ENCODE results near the gene CDK5.

Gene CDK5

DNA sequence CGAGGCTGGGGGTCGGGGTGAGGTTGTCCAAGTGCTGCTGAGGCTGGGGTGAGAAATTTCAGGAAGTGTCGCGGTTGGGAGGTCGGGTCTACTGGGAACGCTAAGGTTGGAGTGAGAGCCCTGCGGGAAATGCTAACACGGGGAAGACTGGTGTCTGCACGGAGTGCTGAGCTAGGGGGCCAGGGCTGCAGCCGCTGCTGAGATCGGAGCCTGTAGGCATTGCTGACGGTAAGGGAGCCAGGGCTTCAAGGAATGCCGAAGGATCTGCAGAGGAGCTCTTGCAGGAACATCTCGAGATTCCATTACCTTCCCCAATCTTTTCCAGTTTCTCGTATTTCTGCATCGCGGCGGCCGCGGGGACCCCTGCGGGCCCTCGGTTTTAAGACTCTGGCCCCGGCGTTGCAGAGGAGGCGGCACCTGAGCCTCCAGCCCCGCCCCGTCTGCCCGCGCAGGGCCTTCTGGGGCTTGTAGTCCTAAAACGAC lies at the start of gene CDK5:
CDK5 (minus strand) TSS at position 392 of the 483 bp plus-strand sequence; CDS start at position 343, 49 bp downstream.
- DNase-seq (ENCODE audit: low read depth in 3 of 3), result no peak

GRCh38 chr7:151104411-151105235 lies 46.9 kb upstream of the CDK5 start:
- no peak for DNase-seq (ENCODE audit: low read depth in 3 of 3)

DNA sequence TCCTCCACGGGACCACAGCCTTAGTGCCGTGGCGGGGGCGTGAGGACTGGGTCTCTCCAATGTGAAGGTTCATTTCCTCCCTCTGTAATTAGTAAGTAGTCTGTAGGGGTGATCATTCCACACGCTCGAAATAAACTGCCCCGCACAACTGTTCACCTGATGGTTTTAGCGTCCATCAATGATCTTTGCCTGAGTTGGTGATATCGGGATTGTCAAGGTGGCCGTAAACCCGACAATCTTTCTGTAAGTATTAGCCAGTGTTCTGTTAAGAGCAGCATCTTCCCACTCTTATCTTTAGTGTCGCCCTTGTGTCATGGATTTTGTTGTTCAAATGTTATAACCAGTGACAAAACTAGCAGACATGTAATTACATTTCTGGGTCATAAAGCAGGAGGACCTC lies 46.3 kb upstream of the CDK5 start:
- DNase-seq (ENCODE audit: low read depth in 3 of 3), result no peak

DNA sequence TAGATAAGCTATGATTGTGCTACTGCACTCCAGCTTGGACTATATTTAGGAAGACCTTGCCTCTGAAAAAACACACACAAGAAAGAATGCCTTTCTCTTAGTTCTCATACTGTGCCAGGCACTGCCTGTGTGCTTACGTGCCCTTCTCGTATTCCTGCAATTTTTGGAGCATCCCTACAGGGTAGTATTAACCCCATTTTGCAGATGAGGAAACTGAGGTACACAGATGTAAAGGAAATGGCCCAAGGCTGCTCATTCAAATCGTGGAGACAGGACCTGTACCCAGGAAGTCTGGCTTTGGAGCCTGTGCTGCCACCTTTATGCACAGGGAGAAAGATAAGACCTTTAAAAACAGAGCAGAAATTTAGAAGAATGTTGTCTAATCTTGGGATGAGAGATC lies 45.3 kb upstream of the CDK5 start:
- no peak for DNase-seq (ENCODE audit: low read depth in 3 of 3)

- DNase-seq (ENCODE audit: low read depth in 3 of 3), result no peak
Measured at GRCh38 chr7:151101621-151102396, 44.1 kb upstream of the CDK5 start.

DNA sequence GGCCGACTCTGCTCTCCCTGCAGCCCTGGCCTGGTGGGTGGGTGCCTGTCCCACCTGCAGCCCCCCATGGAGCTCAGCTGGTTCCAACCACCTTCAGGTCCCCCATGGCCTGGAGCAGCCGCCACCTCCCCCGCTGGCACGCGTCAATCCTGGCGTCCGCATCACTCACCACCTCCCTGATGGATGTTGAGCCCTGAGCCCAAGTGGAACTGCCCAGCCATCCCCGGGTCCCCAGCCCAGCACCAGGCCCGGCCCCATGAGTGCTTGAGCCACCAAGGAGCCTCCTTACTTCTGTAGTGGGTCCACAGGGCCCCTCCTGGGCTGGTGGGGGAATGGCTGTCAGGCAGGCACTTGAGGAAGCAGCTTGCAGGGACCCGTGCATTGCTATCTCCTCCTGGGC lies 43.2 kb upstream of the CDK5 start:
- DNase-seq (ENCODE audit: low read depth in 3 of 3), result no peak

DNA sequence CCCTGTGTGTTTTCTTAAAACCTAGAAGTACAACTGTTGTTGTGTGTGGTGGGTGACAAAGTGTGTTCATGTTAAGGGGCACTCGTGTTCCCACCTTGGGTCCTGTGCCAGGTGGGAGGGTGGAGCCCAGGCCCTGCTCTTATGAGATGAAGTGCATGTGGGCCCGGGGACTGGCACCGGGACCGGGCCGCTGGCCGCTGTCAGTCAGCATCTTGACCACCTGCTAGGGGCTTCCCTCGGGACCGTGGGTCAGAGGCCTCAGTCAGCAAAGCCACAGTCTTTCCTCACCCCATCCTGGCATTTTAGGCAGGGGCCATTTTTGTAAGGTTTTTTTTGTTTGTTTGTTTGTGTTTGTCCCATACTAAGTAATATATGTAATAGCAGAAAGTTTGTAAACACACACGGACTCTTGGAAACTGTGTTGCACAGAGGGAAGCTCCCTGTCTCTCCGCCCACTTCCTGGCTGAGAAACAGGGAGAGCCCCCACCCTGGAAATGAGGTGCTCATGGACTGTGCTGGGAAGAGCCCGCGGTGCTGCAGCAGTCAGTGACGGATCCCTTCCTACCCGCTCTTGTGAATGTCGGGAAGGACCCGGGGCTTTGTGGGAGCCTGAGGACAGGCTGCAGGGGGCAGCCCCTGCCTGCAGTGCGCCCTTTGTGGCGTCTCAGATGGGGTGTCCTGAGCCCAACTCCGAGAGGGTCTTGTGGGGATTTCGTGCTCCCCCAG lies 42.0 kb upstream of the CDK5 start:
- no peak for DNase-seq (ENCODE audit: low read depth in 3 of 3)

DNA sequence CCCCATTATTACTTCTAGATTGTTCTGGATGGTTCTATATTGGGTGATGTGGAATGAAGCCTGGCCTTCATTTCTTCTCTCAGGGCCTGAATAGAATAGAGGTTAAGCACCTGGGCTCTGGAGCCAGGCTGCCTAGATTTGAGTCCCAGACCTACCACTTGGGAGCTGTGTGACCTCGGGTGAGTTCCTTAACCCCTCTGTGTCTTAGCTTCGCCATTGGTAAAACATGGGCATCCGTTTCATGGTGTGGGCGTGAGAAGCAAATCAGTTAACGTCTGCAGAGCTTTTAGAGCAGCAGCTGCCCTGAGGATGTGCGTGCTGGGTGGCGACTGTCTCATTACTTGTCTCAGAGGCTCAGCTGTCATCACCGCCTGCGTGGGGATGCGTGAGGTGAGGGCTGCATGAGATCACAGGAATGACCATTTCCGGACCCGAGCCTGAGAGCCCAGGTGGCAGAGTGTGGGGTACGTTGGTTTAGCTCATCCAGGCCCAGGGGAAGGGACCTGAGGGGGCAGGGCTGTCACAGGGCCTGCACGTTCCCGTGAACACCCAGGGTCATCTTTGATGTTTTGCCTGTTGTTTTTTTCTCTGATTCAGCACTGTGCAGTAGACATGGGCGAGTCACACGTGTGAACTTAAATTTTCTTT lies 38.3 kb upstream of the CDK5 start:
- no peak for DNase-seq (ENCODE audit: low read depth in 3 of 3)

GRCh38 chr7:151095123-151095797 lies 37.6 kb upstream of the CDK5 start:
- no peak for DNase-seq (ENCODE audit: low read depth in 3 of 3)

- no peak for DNase-seq (ENCODE audit: low read depth in 3 of 3)
Measured at GRCh38 chr7:151094675-151095074, 37.0 kb upstream of the CDK5 start.

GRCh38 chr7:151093748-151094147 lies 36.1 kb upstream of the CDK5 start:
- no peak for DNase-seq (ENCODE audit: low read depth in 3 of 3)

DNA sequence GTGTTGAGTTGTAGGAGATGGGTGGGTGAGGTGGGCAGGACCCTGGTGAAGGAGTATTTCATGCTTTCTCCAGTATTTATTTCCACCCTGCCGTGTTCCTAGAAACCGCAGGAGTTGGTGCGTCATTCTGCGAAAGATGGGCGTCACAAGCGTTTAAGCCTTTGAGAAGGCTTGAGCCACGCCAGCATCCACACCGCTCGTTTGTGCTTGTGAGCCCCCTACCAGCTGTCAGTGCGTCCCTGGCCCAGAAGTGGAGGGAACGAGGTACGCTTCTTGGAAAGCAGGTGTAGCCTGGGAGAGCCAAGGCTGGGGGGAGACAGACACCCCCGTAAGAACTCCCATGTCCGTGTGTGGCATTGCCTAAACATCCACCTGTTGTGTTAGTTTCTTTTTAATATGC lies 34.3 kb upstream of the CDK5 start:
- no peak for DNase-seq (ENCODE audit: low read depth in 3 of 3)

- no peak for DNase-seq (ENCODE audit: low read depth in 3 of 3)
Measured at GRCh38 chr7:151091431-151091830, 33.7 kb upstream of the CDK5 start.

GRCh38 chr7:151091003-151091402 lies 33.3 kb upstream of the CDK5 start:
- no peak for DNase-seq (ENCODE audit: low read depth in 3 of 3)

- DNase-seq (ENCODE audit: low read depth in 3 of 3), result no peak
Measured at GRCh38 chr7:151089893-151090730, 32.4 kb upstream of the CDK5 start.

GRCh38 chr7:151088856-151089699 lies 31.4 kb upstream of the CDK5 start:
- no peak for DNase-seq (ENCODE audit: low read depth in 3 of 3)

- DNase-seq (ENCODE audit: low read depth in 3 of 3), result no peak
Measured at GRCh38 chr7:151088019-151088855, 30.5 kb upstream of the CDK5 start.

GRCh38 chr7:151087245-151088018 lies 29.7 kb upstream of the CDK5 start:
- no peak for DNase-seq (ENCODE audit: low read depth in 3 of 3)
